ELF-1 (cell line): ENCODE data around the gene POU3F1.

Source experiments
- DNase-seq: peaks from one replicate; pipeline ENCODE4 v3.0.0-alpha.2; 2016; ENCODE audit warnings: low read depth, low spot score

The POU3F1 gene

DNA sequence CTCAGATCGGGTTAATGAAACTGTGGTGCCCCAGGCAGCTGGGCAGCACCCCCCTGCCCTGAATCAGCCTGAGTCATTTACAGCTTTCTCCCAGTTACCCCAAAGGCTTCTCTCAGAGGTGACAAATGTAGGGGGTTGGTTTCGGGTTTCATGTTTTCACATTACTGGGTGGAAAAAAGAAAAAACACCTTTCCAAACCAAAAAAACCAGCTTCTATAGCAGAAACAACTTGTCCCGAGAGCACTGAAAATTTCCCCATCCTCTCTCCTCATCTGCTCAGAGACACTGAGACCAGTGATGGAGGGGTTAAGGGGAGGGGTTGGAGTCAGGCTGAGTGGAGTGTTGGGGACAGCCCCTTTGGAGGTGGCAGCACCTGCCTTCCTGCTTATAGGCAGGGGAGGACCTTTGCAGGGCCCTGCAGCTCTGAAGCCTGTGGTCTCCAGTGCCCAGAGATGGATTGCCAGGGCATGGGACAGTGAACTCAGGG is 18.4 kb downstream of the POU3F1 start:
- no peak for DNase-seq

DNA sequence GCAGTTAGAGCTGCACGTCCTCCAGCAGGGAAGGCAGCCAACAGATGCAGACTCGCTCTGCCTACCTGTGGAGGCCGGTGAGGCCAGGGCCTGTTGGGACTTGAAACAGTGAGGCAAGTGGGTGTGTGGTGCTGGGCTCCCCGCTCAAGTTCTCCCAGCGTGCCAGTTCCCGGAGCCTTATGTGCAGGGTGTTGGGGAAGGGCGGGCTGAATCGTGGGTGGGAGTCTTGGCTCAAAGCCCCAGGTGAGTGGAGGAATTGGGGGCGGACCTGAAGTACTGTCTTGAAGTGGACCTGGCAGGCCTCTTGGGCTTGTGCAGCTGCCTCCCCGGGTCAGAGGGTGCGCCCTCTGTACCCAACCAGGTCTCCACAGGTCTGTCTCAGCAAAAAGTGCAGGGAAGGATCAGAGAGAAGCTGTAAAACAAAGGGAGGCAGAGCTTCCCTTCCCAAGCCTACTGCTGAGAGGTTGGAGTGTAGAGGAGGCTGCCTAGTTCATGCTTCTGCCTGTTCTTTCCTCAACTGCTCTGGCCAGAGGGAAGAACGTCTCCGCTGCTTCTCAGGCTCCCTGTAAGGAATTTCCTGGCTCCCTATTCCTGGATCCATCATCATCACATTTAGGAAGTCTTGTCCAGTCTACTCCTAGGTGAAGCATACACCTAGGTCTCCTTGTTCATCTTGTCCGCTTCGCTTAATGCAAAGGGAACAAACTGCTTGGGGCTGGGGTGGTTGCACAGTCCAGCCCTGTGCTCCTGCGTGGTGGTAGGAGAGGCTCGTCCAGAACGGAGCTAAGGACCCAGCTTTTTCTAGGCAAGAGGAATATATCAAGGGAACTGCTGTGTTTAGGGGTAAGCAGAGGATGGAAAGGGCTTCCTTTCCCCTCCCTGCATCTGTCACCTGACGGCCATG is 19.1 kb downstream of the POU3F1 start:
- DNase-seq: no peak

GRCh38 chr1:38026592-38027200 is 19.9 kb downstream of the POU3F1 start:
- DNase-seq: peak; percentile 82

- DNase-seq: no peak
These were observed 20.9 kb downstream of the POU3F1 start for GRCh38 chr1:38025664-38026063.

GRCh38 chr1:38025233-38025632 is 21.4 kb downstream of the POU3F1 start:
- DNase-seq: no peak

GRCh38 chr1:38022810-38023209 is 23.8 kb downstream of the POU3F1 start:
- DNase-seq: no peak

DNA sequence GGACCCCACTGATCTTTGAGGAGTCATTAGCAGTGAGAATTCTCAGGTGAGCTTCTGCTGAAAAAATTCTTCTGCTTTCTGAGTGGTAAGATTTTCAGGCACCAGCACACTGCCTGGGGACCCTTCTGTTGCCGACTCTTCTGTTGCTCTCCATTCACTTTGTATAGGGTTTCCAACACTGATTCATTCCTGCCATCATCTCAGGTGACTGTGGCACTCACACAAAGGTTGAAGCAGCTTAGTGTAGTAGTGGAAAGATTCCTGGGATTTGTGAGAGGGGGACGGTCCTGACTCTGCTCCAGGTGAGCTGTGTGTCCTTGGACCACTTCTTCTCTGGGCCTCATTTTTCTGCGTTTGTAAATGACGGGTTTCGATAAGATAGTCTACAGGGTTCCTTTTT is 24.6 kb downstream of the POU3F1 start:
- DNase-seq: no peak

DNA sequence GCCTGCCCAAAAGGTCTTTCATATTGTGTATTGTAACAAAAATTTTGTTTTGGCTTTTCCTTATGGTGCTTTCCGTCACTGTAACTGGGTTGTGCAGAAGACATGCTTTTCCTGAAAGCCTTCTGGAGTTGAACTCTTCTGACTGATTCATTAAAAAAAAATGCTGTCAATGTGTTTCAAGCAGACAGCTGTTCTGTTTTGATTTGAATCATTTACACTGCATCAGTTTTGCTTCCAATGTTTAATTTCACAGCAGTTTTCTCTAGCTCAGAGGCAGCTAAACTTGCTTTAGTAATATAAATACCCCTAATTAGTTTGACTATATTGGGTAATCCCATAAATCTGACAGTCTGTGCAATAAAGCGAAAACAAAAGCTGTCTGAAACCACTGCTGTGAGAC is 26.2 kb downstream of the POU3F1 start:
- DNase-seq: no peak

DNA sequence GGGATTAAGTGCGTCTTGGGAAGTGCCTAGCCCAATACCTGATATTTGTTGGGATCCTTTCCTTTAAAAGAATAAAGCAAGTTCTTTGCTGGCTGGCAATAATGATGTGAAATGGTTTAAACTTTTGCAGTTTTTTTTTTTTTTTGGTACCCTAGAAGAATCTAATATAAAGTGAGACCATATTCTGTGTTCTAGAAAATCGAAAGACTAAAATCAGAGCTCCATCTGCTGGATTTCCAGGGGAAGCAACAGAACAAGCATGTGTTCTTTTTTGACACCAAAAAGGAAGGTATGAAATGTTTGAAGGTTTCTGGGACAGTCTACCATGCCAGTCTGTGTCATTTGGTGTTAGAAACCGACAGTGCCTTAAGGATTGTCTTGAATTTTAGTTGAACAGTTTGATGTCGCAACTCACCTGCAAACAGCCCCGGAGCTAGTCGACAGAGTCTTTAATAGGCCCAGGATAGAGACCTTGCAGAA is 27.7 kb downstream of the POU3F1 start:
- no peak for DNase-seq

DNA sequence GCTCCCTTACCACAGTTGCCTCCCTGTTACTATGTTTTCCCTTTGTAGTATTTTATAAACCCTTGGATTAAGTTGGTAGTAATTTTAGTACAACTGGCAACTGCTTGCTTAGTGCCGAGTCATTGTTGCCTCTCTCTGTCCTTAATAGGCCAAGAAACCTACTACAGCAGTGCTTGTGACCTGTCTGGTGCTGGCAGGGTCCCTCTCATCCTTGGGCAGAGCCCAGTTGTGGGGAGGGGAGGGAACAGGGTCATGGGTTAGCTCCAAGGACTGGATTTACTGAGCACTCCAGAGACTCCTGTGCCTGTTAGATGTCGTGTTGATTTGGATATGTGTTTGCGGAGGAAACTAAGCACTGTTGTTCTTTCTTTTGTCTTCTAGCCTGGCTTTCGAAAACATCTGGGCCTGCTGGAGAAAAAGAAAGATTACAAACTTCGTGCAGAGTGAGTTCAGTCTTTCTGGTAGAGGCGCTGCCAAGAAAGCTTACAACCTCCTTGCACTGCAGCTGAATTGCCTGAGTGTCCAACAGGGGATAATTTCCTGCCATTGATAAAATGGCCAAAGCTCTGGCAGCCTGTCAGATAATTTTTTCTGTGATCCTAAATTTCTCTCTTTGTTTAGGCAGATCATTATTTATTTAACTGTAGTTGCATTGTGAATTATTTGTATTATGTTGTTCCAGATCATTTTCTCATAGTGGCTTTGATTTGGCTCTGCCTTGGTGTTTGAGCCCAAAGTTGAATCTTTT is 30.4 kb downstream of the POU3F1 start:
- DNase-seq: no peak

DNA sequence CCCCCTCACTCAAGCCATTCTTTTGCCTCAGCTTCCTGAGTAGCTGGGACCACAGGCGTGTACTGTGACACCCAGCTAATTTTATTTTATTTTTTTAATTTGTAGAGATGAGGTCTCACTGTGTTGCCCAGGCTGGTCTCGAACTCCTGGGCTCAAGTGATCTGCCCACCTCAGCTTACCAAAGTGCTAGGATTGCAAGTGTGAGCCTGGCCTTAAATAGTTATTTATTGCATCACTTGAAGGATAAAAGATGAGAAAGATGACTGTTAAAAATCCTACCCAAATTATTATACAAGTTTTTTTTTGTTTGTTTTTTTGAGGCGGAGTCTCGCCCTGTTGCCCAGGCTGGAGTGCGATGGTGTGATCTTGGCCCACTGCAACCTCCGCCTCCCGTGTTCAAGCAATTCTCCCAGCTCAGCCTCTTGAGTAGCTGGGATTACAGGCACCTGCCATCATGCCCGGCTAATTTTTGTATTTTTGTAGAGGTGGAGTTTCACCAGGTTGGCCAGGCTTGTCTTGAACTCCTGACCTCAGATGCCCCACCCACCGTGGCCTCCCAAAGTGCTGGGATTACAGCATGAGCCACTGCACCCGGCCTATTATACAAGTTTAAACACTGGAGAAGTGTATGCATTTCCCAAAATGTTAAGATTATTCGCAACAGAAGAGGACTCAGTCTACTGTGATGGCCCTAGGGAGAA is 31.7 kb downstream of the POU3F1 start:
- DNase-seq: no peak

DNA sequence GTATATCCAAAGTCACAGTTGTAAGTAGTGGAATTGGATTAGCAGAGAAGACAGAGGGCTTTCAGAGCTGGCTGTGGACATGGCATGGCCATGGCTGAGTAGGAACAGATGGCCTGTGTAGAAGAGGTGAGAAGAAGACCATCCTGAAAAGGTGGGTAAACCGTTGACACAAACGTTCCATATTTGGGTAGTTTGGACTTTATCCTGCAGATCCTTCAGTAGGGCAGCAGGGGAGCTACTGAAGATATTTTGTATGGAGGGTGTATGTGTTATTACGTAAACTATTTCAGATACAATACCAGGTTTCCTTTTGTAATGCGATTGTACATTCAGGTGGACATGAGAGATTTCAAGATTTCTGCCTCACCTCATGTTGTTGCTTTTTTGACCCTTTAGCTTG is 32.4 kb downstream of the POU3F1 start:
- DNase-seq: no peak

- no peak for DNase-seq
These were observed 33.4 kb downstream of the POU3F1 start for GRCh38 chr1:38013227-38013622.

GRCh38 chr1:38012363-38013226 is 34.0 kb downstream of the POU3F1 start, which contains the start of gene UTP11:
UTP11 (plus strand) TSS chr1:38012734; CDS start chr1:38012803, 69 bp downstream.
- peak; percentile 99 for DNase-seq

- DNase-seq: no peak
These were observed 36.8 kb downstream of the POU3F1 start for GRCh38 chr1:38009841-38010180.

GRCh38 chr1:38009088-38009840 is 37.3 kb downstream of the POU3F1 start:
- peak; percentile 81 for DNase-seq

- DNase-seq: no peak
These were observed 40.4 kb downstream of the POU3F1 start for GRCh38 chr1:38006008-38006828.

DNA sequence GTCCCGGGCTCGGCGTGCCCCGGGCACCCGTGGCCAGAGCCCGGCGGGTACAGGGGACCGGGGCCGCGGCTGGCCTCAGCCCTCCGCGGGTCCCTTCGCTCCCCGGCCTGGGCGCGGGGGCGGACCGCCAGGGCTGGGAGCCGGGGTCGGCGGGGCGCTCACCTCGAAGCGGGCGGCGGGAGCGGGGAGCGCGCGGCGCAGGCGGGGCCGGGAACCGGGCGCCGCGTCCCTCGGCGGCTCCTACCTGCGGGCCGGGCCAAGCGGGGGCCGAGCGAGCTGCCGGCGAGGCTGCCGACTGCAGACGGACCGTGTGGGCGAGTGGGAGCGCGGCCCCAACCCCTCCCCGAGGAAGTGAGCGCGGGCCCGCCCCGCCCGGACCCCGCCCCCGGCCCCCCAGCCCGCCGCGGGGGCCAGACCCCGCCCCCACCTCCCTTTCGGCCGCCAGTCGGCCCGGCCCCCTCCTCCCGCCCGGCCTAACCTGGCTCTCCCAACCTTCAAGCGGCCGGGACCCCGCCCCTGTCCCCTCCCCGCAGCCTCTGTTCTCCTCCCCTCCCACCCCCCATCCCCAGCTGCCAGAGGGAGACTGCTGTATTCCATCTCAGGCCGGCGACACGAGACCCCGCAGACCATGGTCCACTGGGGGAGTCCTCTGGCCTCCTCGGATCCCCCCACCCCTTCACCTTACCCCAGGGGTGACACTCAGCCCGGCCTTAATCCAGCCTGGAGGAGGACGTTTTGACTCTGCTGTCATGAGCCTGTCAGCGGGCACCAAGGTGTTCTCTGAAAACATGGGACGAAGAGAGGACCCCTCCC is 41.2 kb downstream of the POU3F1 start, which contains the start of gene FHL3:
Gene FHL3, minus strand, starts transcription at position 320 of the 813 bp plus-strand sequence. CDS start 6,102 bp downstream, outside the sequence.
- no peak for DNase-seq
